ENCODE data around the gene POU5F1.

The POU5F1 gene

DNA sequence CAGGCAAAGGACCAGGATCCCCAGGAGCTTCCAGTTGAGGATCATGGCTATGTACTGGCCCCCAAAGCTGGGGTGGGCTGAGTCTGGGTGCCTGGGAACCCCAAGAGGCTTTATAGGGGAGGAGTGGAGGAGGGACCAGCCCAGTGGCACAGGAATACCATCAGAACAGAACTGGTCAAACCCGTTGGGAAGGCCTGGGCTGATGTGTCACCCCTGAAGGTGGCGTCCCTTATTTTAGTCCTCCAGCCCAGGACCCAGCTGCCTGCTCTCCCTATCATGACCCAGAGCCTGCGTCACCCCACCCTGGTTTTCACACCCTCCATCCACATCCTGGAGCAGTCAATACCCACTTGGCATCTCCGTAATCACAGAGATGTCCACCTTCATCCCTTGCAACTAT lies 31.5 kb downstream of the POU5F1 start, which contains the start of gene PSORS1C2:
PSORS1C2 (minus strand) TSS at position 85 of the 400 bp plus-strand sequence; CDS start at position 45, 40 bp downstream.
- DNase-seq, result no peak

GRCh38 chr6:31135710-31136109 lies 34.8 kb downstream of the POU5F1 start:
- no peak for DNase-seq

GRCh38 chr6:31132806-31133205 lies 37.7 kb downstream of the POU5F1 start:
- DNase-seq, result no peak

DNA sequence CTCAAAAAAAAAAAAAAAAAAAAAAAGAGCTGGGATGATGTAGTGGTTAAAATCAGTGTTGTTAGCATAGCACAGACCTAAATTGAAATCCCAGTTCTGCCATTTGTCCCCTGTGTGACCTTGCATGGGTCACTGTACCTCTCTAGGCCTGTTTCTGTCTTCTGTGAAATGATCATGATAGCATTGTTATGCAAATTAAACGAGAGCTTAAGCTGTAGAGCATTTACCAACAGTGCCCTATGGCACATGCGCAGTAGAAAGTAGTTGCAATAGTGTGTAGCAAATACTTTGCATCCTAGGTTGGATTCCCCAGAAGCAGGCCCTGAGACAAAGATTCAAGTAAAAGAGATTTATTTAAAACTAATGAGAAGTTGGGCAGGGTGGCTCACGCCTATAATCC lies 38.9 kb downstream of the POU5F1 start:
- DNase-seq, result no peak

DNA sequence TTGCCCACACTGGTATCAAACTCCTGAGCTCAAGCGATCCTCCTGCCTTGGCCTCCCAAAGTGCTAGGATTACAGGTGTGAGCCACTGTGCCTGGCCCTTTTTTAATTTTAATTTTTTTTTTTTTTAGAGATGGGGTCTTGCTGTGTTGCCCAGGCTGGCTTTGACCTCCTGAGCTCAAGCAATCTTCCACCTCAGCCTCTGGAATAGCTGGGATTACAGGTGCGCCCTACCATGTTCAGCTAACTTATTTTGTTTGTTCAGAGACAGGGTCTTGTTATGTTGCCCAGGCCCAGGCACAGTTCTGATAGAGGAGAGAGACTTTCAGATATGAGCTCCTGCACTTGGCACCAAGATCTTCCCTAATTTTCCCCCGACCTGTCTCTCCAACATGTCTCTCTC lies 39.7 kb downstream of the POU5F1 start:
- DNase-seq, result no peak

DNA sequence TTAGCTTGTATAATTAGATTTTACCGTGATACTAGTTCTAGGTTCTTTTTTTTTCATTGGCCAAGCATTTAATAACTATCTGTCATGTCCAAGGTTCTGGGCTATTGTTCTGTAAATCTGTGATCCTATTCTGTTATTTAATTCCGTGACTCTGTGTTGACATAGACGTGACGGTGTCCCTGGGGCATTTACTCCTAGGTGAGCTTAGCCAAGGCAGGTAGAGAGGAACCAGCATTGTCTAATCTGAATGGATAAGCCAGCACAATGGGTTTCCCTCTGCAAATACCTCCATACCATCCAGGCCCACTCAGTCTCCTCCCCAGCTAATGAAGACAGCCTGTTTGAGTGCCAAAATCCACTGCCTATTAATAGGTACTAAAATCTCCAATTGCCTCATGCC lies 41.4 kb downstream of the POU5F1 start:
- no peak for DNase-seq

- peak; percentile 58 to 73 for DNase-seq
Measured at GRCh38 chr6:31128093-31128676, 42.3 kb downstream of the POU5F1 start.

DNA sequence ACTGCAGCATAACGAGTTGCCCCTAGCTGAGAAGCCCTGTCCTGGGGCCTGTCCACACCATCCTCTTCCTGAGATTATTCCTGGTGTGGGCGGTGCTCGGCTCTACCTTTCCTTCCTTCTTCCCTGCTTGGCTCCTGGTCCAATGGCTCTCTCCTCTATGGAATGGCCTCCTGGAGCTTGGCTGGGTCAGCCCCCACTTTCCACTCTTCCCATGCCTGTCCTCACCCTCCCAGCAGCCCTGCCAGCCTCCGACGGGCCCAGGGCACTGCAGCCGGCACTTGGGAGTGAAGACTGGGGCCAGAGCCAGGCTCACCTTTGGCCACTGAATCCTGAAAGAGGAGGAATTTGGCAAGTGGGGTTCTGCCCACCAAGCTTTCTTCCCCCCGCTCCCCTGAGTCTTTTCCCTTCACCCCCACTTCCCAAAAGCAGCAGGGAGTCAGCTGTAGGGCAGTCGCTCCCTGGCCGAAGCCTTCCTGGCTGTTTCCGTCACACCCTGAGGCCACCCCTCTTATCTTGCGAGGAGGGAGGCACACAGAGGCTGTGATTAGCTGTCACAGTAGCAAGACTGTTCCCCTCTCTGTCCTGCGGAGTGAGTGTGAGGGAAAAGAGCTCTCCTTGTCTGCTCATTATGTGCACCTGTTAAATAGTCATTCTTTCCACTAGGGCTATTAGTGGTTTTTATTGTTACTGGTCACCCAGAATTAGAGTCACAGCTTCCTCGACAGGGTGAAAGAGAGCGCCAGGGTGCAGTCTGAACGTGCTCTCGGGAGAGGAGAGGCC lies 43.9 kb downstream of the POU5F1 start:
- no peak for DNase-seq

DNA sequence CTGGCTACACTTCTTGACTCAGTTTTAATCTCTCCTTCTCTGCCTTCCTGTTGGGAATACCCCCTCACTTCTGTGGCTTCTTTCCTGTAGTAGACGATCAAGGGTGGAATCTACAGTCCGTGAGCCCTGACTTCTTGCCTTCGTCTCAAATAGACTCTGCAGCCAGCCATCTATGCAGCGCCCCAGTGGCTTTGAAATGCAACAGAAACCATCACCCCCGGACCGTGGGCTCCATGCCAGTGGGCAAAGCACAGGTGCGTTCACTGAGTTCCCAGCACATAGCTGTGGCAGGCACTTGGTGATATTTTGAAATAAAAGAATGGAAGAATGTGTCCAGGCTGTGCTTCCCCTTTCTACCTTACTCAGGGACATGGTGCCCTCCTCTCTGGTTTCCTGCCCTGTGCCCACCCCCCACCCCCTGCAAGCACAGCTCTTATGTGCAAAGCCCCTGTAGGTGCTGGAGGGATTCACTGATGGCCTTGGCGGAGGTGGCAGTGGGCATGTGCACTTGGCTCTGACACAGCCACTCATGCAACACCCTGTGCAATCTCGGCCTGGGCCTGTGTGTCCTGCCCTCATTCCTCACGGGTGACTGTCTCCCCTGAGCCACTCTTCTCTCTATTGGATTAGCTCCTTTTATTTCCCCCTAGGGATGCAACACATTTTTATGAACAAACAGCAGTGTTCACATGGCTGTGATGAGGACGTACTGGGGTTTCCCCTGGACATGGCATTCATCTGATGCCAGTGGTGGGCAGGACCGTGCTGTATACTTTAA lies 44.7 kb downstream of the POU5F1 start:
- DNase-seq, result no peak

DNA sequence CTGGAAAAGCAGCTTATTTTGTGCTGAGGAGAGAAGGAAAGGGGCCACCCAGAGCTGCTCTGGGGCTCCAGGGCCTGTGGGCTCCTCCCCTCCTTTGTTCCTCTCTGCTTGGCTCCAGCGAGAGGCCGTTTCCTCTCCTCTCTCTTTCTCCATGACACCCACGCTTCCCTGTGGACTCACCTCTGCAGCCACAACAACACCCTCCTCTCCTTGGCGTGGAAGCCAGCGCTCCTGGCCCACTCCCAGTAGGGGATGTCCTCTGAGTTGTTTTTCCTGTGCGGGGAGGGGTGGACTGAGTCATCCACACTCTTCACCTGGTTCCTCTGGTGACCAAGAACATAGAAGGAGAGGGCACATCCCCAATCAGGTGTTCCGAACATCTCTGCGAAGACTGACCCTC lies 45.3 kb downstream of the POU5F1 start:
- DNase-seq, result no peak

- DNase-seq, result no peak
Measured at GRCh38 chr6:31122791-31123706, 47.4 kb downstream of the POU5F1 start.

GRCh38 chr6:31121131-31121790 lies 49.2 kb downstream of the POU5F1 start:
- no peak for DNase-seq

DNA sequence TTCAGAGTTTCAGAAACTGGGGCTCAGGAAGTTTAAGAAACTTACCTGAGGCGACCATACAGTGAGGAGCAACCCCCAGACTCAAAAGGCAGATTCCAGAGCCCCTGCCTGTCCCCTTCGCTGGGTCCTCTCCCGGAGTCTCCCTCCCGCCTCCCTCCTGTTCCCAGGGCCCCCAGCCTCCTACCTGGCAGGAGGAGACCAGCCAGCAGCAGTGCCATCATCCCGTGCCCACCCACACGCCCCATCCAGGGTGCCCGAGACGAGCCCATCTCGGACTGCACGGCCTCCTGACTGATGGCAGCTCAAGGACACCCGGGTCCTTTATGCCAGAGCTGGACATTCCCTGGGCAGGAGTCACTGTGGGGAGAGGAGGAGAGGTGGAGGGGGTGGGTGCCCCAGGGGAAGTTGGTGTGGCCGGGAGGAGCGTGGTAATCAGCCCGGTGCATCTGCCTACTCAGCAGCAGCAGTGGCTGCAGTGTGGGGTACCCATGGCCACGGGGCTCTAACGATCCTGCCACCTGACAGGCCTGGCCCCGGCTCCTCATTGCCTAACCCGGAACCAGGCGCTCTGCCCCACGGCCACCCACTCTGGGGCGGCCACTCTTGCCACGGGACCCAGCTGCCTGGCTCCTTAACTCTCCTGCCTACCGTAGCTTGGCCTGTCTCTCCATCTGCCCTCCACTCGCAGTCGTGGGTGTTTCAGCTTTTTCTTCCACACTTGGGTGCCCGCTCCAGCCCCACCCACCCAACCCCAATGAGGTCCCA lies 50.1 kb downstream of the POU5F1 start, which contains the start of gene CDSN:
CDSN (minus strand) TSS at position 296 of the 765 bp plus-strand sequence; CDS start at position 269, 27 bp downstream.
- DNase-seq, result no peak

GRCh38 chr6:31118178-31118577 lies 52.3 kb downstream of the POU5F1 start:
- DNase-seq, result no peak

GRCh38 chr6:31116661-31117385 lies 53.7 kb downstream of the POU5F1 start:
- no peak for DNase-seq

DNA sequence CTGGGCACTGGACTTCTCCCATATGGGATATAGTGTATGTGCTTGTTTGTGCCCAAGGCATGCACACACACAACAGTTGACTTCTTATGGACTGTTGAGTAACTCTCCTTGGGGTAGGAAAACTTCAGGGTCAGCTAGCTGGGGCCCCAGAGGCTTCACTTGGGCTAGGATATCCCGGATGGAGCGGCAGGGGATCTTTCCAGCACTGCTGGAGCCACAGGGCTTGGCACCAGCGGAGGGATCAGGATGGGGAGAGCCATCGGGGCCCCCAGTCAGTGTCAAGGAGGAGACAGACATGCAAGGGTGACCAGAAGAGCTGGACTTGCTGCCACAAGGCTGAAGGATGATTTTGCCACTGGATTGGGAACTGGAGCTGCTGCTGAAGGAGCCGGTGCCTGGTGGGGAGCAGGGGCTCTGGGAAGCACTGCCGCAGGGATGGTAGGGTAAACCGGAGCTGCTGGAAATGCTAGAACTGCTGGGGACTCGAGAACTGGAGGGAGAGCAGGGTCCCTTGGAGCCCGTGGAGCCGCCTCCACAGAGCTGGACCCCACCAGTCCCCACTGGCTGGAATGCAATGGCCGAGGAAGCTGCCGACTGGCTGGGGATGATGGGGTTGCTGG lies 54.4 kb downstream of the POU5F1 start:
- no peak for DNase-seq

- no peak for DNase-seq
Measured at GRCh38 chr6:31114970-31115849, 55.3 kb downstream of the POU5F1 start.

DNA sequence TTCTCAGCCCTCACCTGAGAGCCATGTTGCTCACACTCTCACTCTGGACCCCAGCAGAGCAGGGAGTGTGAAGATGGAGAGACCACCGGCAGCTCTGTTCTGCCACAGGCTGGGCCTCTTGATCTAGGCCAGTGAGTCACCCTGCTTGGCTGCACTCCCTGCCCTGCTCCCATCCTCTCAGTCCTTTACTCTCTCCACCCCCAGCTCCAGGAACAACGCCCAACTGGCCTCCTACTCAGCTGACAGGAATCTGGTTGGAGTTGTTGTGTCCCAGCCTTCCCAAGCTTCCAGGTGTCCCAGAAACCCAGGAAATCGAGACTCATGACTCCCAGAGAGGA lies 56.0 kb downstream of the POU5F1 start, which contains the start of gene PSORS1C1:
PSORS1C1 (plus strand) TSS at position 260 of the 338 bp plus-strand sequence. CDS start 14,833 bp downstream, outside the sequence.
- no peak for DNase-seq

All from CD4-positive, alpha-beta T cell treated with Interleukin-1 beta for 1 hour (primary cell).